Esophagus muscularis mucosa (tissue), 4 donors: ENCODE results near the gene RNPS1. TPM values are rescaled to one million over a fixed set of nuclear protein-coding genes. Genes with fewer than 3 reads are reported as not detected.
A peak's percentile ranks its signal among the peaks of the same experiment; 100 is the strongest.

ENCODE experiments used
- DNase-seq: peaks from one replicate; pipeline ENCODE4 v3.0.0-alpha.2; 2017; ENCODE audit errors: extremely low spot score
- H3K27ac ChIP-seq, 4 donors: fragments of 200-600 bp; sonication (generic); replicated peaks in 1 of 4; 1 replicate in 3 of 4; 2 replicates in 1 of 4; pipeline ENCODE4 v1.5.1; 2016 to 2019; ENCODE audit warnings: mild to moderate bottlenecking in 1 of 4
- H3K27me3 ChIP-seq, 4 donors: fragments of 200-600 bp; sonication (generic); one replicate each; pipeline versions ENCODE4 v1.5.1 to v1.6.0; 2016 to 2019
- H3K36me3 ChIP-seq, 4 donors: fragments of 200-600 bp; sonication (generic); one replicate each; pipeline ENCODE4 v1.5.1; 2016 to 2019
- H3K4me1 ChIP-seq, 4 donors: fragments of 200-600 bp; sonication (generic); one replicate each; pipeline ENCODE4 v1.5.1; 2016 to 2019
- H3K4me3 ChIP-seq, 4 donors: fragments of 200-600 bp; sonication (generic); 1 replicate in 2 of 4; 2 replicates in 2 of 4; pipeline ENCODE4 v1.5.1; 2016 to 2019; ENCODE audit warnings: mild to moderate bottlenecking in 4 of 4, moderate library complexity in 1 of 4
- H3K9me3 ChIP-seq, 4 donors: fragments of 200-600 bp; sonication (generic); 1 replicate in 3 of 4; 2 replicates in 1 of 4; pipeline ENCODE4 v1.5.1; 2016 to 2019
- CTCF ChIP-seq, 3 experiments: fragments of 200-600 bp in 2 of 3; fragments of 450-650 bp in 1 of 3; sonication (generic) in 2 of 3; IDR thresholded peaks; one replicate each; pipeline ENCODE4 v1.5.1; 2017 to 2019; ENCODE audit warnings: antibody characterized with exemption in 3 of 3, mild to moderate bottlenecking in 2 of 3, moderate library complexity in 1 of 3
- EP300 ChIP-seq: sonication (generic); formaldehyde crosslinking; IDR thresholded peaks from one replicate; pipeline ENCODE4 v1.6.1; 2017; ENCODE audit warnings: antibody characterized with exemption
- POLR2A ChIP-seq: fragments of 450-650 bp; IDR thresholded peaks from one replicate; pipeline ENCODE4 v1.6.1; 2017; ENCODE audit warnings: antibody characterized with exemption, moderate library complexity, mild to moderate bottlenecking, low read depth
- POLR2AphosphoS5 ChIP-seq, 2 donors: sonication (generic); formaldehyde crosslinking; IDR thresholded peaks; one replicate each; pipeline ENCODE4 v1.6.1; 2017; ENCODE audit warnings: antibody characterized with exemption in 2 of 2
- WGBS: methylation state at CpG from one replicate; pipeline ENCODE4 v1.1.5; 2018; 5-methylcytosine and 5-hydroxymethylcytosine counted together
- intact Hi-C: fragments of 100-400 bp; cut with DNase I; formaldehyde crosslinking; loops from one replicate; pipeline ENCODE4 v1.15.1; 2023
- total RNA-seq, 4 donors: library from RNA; depleted of rRNA; stranded (reverse); fragments of >200 nt; gene quantifications; one replicate each; pipeline versions ENCODE4 v1.1.0 to v1.2.1, GENCODE V29; 2016

RNPS1 gene
- total RNA-seq, 4 donors from 2014 or later, result 114 to 179 (median 151) TPM

- no peaks in the 10 kb centered on the region for H3K27me3 ChIP-seq
- H3K4me1 ChIP-seq, result peaks cover 23 to 28% (median 26%) of the 10 kb centered on the region in 4 donors
- intact Hi-C loops, result loop anchor here (5.0 kb wide), 1 partner anchor 95 kb away; the partner anchor contains the start of gene TRAF7
- peaks cover 46 to 66% (median 55%) of the 10 kb centered on the region in 4 donors for H3K36me3 ChIP-seq
- peak overlapping the region in 2 of 4 donors; percentile 85 to 94 for H3K27ac ChIP-seq
- H3K9me3 ChIP-seq, result no peaks in the 10 kb centered on the region
- DNase-seq, result no peak
- 85% methylated on average over 7 of the region's 7 CpGs for WGBS
- no peak for TF ChIP-seq POLR2A
- no peak for TF ChIP-seq CTCF (IDR thresholded peaks at IDR 0.05)
- no peak for TF ChIP-seq EP300
- no peak for TF ChIP-seq POLR2AphosphoS5 (IDR thresholded peaks at IDR 0.05)
- no peak overlapping the region for H3K4me3 ChIP-seq
Measured at GRCh38 chr16:2252806-2253148, 15.1 kb downstream of the RNPS1 start.

GRCh38 chr16:2251296-2252111 is 16.4 kb downstream of the RNPS1 start, which contains the start of gene ECI1:
Gene ECI1 (minus strand): TSS chr16:2251587. CDS start chr16:2251566, 21 bp downstream.
- intact Hi-C loops, result loop anchor here (5.0 kb wide), 1 partner anchor 94 kb away; the partner anchor contains the start of gene TRAF7
- peaks cover 37 to 60% (median 50%) of the 10 kb centered on the region in 4 donors for H3K36me3 ChIP-seq
- H3K4me3 ChIP-seq, result peak within 1 kb of the TSS; percentile 70 to 93 (median 78)
- peak within 1 kb of the TSS; percentile 85 to 97 (median 92) for H3K27ac ChIP-seq
- peaks cover 23 to 28% (median 26%) of the 10 kb centered on the region in 4 donors for H3K4me1 ChIP-seq
- 0% methylated on average over 3 of the region's 88 CpGs for WGBS
- DNase-seq, result peak; percentile 98
- no peaks in the 10 kb centered on the region for H3K27me3 ChIP-seq
- TF ChIP-seq POLR2A, result peak; percentile 77
- peak; percentile 92 to 93 for TF ChIP-seq POLR2AphosphoS5 (IDR thresholded peaks at IDR 0.05)
- TF ChIP-seq EP300, result no peak
- TF ChIP-seq CTCF (IDR thresholded peaks at IDR 0.05), result peak; percentile 76 to 86 (median 80)
- H3K9me3 ChIP-seq, result no peaks in the 10 kb centered on the region

GRCh38 chr16:2250652-2251295 is 17.2 kb downstream of the RNPS1 start:
- Histone ChIP-seq H3K27me3 (no peaks in the 10 kb centered on the region), H3K27ac (peak overlapping the region; percentile 85 to 97 (median 92)), H3K36me3 (peaks cover 36 to 60% (median 50%) of the 10 kb centered on the region in 4 donors), H3K4me1 (peaks cover 23 to 28% (median 26%) of the 10 kb centered on the region in 4 donors), H3K4me3 (peak overlapping the region; percentile 70 to 93 (median 78)), H3K9me3 (no peaks in the 10 kb centered on the region)
- intact Hi-C loops, result loop anchor here (5.0 kb wide), 1 partner anchor 93 kb away; the partner anchor contains the start of gene TRAF7
- DNase-seq, result no peak
- TF ChIP-seq CTCF (IDR thresholded peaks at IDR 0.05) (no peak), POLR2AphosphoS5 (IDR thresholded peaks at IDR 0.05) (no peak), EP300 (no peak), POLR2A (no peak)
- WGBS, result 10% methylated on average over 22 of the region's 35 CpGs

GRCh38 chr16:2246301-2246885 is 21.5 kb downstream of the RNPS1 start:
- intact Hi-C loops, result no loop called here

More at GRCh38 chr16:2246301-2246885, 21.5 kb downstream of the RNPS1 start:
- H3K36me3 ChIP-seq, result peaks cover 42 to 65% (median 58%) of the 10 kb centered on the region in 4 donors
- H3K4me3 ChIP-seq, result no peak overlapping the region
- H3K27me3 ChIP-seq, result no peaks in the 10 kb centered on the region
- DNase-seq, result no peak
- no peak overlapping the region for H3K27ac ChIP-seq
- no peaks in the 10 kb centered on the region for H3K9me3 ChIP-seq
- 100% methylated on average over 1 of the region's 18 CpGs for WGBS
- TF ChIP-seq EP300 (no peak), CTCF (IDR thresholded peaks at IDR 0.05) (no peak), POLR2A (no peak), POLR2AphosphoS5 (IDR thresholded peaks at IDR 0.05) (no peak)
- H3K4me1 ChIP-seq, result peaks cover 16 to 19% (median 17%) of the 10 kb centered on the region in 4 donors
